Pancreas (tissue), 8 donors: ENCODE data around the gene KLRD1. TPM values are rescaled to one million over a fixed set of nuclear protein-coding genes. Genes with fewer than 3 reads are reported as not detected.

Experiments
- polyA plus RNA-seq, 2 donors: library from polyadenylated mRNA; stranded (reverse); fragments of 200-250 nt; gene quantifications; one replicate each; pipeline ENCODE4 v1.2.3, GENCODE V29; 2013
- total RNA-seq, 6 donors: library from RNA; stranded (reverse); fragmentation: NEBNext Ultra II Directional in 4 of 6; extraction: Animal tissue kit (Norgen Biotek cat#: 25700) in 4 of 6; gene quantifications; one replicate each; pipeline versions ENCODE4 v1.2.1 to v1.2.4, GENCODE V29; 2021 to 2023
- donor health status: healthy with polysubstance abuse.
- donor health status: DM: no; HTN: no; CAD: no; lungs with moderate emphysema.
- donor health status: DM: no; HTN: no; CAD: no.
- donor health status: Bipolar disorder and iron deficiency.
- donor health status: DM: yes; HTN: yes; CAD: no.
- donor health status: DM: no; HTN: no; CAD: no.
- donor health status: DM: no; HTN: no; CAD: no.
- donor health status: DM: yes; HTN: yes; CAD: no.

Gene KLRD1
- total and polyA plus RNA-seq, 8 donors, result 0.11 to 1.0 (median 0.56) TPM

Other genes with a start within 250 kb of the KLRD1 start
- gene CLEC1A, start 208.9 kb upstream of the KLRD1 start, total RNA-seq, result 1 to 10 TPM in 1 of 6 donors, under 1 TPM in 5; 0.24 to 1.8 (median 0.77) TPM
- 1 to 10 TPM in 1 of 2 donors, under 1 TPM in 1; 0.80 to 3.0 TPM for gene CLEC1A, start 208.9 kb upstream of the KLRD1 start, polyA plus RNA-seq
- 1 to 10 TPM in 4 of 6 donors, under 1 TPM in 2; 0.60 to 8.5 (median 2.2) TPM for gene CLEC7A, start 177.7 kb upstream of the KLRD1 start, total RNA-seq
- 1 to 10 TPM in 1 of 2 donors, under 1 TPM in 1; 0.92 to 1.0 TPM for gene CLEC7A, start 177.7 kb upstream of the KLRD1 start, polyA plus RNA-seq
- 10 to 100 TPM in 2 of 6 donors, 1 to 10 TPM in 1, under 1 TPM in 3; 0.65 to 34.3 (median 0.98) TPM for gene OLR1, start 135.7 kb upstream of the KLRD1 start, total RNA-seq
- gene OLR1, start 135.7 kb upstream of the KLRD1 start, polyA plus RNA-seq, result under 1 TPM; 0.28 to 0.80 TPM
- gene TMEM52B, start 128.8 kb upstream of the KLRD1 start, total RNA-seq, result 1 to 10 TPM in 1 of 6 donors, under 1 TPM in 1, not detected in 4; 0.28 to 2.2 TPM
- gene TMEM52B, start 128.8 kb upstream of the KLRD1 start, polyA plus RNA-seq, result under 1 TPM in 1 of 2 donors, not detected in 1; 0.30 TPM
- gene GABARAPL1, start 95.0 kb upstream of the KLRD1 start, total RNA-seq, result 100 to 1,000 TPM in 1 of 6 donors, 10 to 100 TPM in 5; 51.1 to 111 (median 58.8) TPM
- gene GABARAPL1, start 95.0 kb upstream of the KLRD1 start, polyA plus RNA-seq, result 10 to 100 TPM; 53.1 to 92.7 TPM
- 1 to 10 TPM in 2 of 6 donors, under 1 TPM in 3, not detected in 1; 0.32 to 1.1 (median 0.69) TPM for gene KLRK1, start 82.2 kb downstream of the KLRD1 start, total RNA-seq
- gene KLRK1, start 82.2 kb downstream of the KLRD1 start, polyA plus RNA-seq, result under 1 TPM; 0.57 to 0.92 TPM
- under 1 TPM in 1 of 6 donors, not detected in 5; 0.25 TPM for gene KLRC4, start 101.9 kb downstream of the KLRD1 start, total RNA-seq
- not detected for gene KLRC4, start 101.9 kb downstream of the KLRD1 start, polyA plus RNA-seq
- gene KLRC3, start 112.7 kb downstream of the KLRD1 start, total RNA-seq, result not detected
- not detected for gene KLRC3, start 112.7 kb downstream of the KLRD1 start, polyA plus RNA-seq
- gene KLRC2, start 128.1 kb downstream of the KLRD1 start, total RNA-seq, result under 1 TPM in 2 of 6 donors, not detected in 4; 0.26 to 0.34 TPM
- gene KLRC2, start 128.1 kb downstream of the KLRD1 start, polyA plus RNA-seq, result under 1 TPM in 1 of 2 donors, not detected in 1; 0.56 TPM
- under 1 TPM in 5 of 6 donors, not detected in 1; 0.13 to 0.44 (median 0.19) TPM for gene KLRC1, start 145.5 kb downstream of the KLRD1 start, total RNA-seq
- gene KLRC1, start 145.5 kb downstream of the KLRD1 start, polyA plus RNA-seq, result under 1 TPM; 0.15 to 0.45 TPM
- gene EIF2S3B, start 198.0 kb downstream of the KLRD1 start, total RNA-seq, result 1 to 10 TPM in 2 of 6 donors, under 1 TPM in 3, not detected in 1; 0.16 to 2.4 (median 0.69) TPM
- under 1 TPM; 0.26 to 0.46 TPM for gene EIF2S3B, start 198.0 kb downstream of the KLRD1 start, polyA plus RNA-seq